ENCODE data around the gene LAGE3. TPM values are rescaled to one million over a fixed set of nuclear protein-coding genes. Genes with fewer than 3 reads are reported as not detected.

LAGE3 gene
- total and polyA plus RNA-seq, 2 of the 13 experiments (the other 11 are each of a cell fraction or from before 2014, with no cell fraction given) = 7.6 to 12.7 TPM

- TF ChIP-seq ZNF574 (CRISPR knock-in tag; IDR thresholded peaks at IDR 0.05) = no peak
These were observed 26.3 kb downstream of the LAGE3 start (continued) for GRCh38 chrX:154452823-154453222.

GRCh38 chrX:154450312-154450711 is 28.8 kb downstream of the LAGE3 start:
- H3K4me3 ChIP-seq (replicated peaks in 1 of 3; ENCODE audit: insufficient read depth in 1 of 3, low read depth in 2 of 3, low read length in 3 of 3) = no peak overlapping the region
- H3K27me3 ChIP-seq (ENCODE audit: control insufficient read depth in 1 of 2, insufficient read depth in 2 of 2, low read length in 2 of 2) = no peaks in the 10 kb centered on the region
- no TSS peak for BruUV-seq (replicated peaks)
- no peaks in the 10 kb centered on the region for H3K9me3 ChIP-seq (ENCODE audit: low read length)
- DNase-seq (ENCODE audit: low spot score) (no peak), ATAC-seq (no peak), FAIRE-seq (no peak)
- CTCF ChIA-PET (ENCODE audit: low intra/inter-chr PET ratio, low total read pairs) = no interaction called here
- WGBS (ENCODE audit: low lambda C conversion rate) = 98% methylated on average over 8 of the region's 17 CpGs
- H3K4me1 ChIP-seq (ENCODE audit: insufficient read depth, low read length) = peaks cover 3% of the 10 kb centered on the region
- no peaks in the 10 kb centered on the region for H3K79me2 ChIP-seq (ENCODE audit: insufficient read depth, low read length)
- TF ChIP-seq GMEB2 (CRISPR knock-in tag; IDR thresholded peaks at IDR 0.05; ENCODE audit: low read depth) = no peak
- TF ChIP-seq ZNF362 (CRISPR knock-in tag; IDR thresholded peaks at IDR 0.05; ENCODE audit: borderline replicate concordance) = no peak
- POLR2A ChIA-PET = no interaction called here
- H2AFZ ChIP-seq (ENCODE audit: low read length) = no peak overlapping the region
- in situ Hi-C loops (cut with HindIII; ENCODE audit: extremely low pct_ligation_motif_present, low pct_unique_long_range_greater_than_20kb) (no loop called here), intact Hi-C loops (cut with micrococcal nuclease; ENCODE audit: unreplicated experiment) (no loop called here)
- H3K27ac ChIP-seq (ENCODE audit: extremely low read length, insufficient read depth, low read length) = no peak overlapping the region
- no peaks in the 10 kb centered on the region for H4K20me1 ChIP-seq (ENCODE audit: insufficient read depth, low read length)
- no peaks in the 10 kb centered on the region; a peak in 1 of 5 replicates for H3K36me3 ChIP-seq (replicated peaks in 1 of 2; ENCODE audit: control insufficient read depth in 1 of 2, insufficient read depth in 2 of 2, low read length in 2 of 2)
- H3K4me2 ChIP-seq (ENCODE audit: low read depth, low read length) = no peak overlapping the region
- H3K9ac ChIP-seq (ENCODE audit: insufficient read depth, low read depth, low read length) = no peak overlapping the region
